Measurements from ENCODE around the gene WDPCP. TPM values are rescaled to one million over a fixed set of nuclear protein-coding genes. Genes with fewer than 3 reads are reported as not detected.

WDPCP gene
- total RNA-seq, 1 donor from 2014 or later, result 9.1 TPM

DNA sequence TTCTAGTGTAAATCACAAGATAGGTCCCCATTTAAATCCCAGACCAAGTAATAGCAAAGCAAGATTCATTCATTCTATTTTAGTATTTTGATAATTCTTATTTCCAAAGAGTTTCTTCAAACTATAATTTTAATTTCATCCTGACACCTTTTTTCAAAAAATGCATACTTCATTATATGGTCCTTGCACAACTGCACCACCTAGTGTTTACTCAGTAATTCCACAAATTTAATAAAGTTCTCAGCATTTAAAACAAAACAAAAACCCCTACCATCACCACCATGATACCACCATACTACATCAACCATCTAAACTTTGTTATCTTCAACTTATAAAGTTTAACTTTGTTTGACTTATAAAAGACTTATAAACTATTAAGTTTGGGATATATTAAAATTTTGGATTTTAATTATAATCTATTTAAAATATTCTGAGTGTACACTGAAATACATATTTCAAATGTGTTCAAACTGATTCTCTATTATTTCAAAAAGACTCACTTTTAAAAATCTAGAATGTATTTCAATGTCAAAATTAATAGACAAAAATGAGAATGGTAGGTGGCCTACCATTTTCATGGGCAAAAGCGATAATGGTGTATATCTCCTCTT lies 44.2 kb downstream of the WDPCP start:
- H3K4me1 Mint-ChIP-seq, result no peaks in the 10 kb centered on the region
- DNase-seq (ENCODE audit: low read depth, low spot score), result no peak
- no peaks in the 10 kb centered on the region for H3K27me3 Mint-ChIP-seq (ENCODE audit: low read depth)
- TF ChIP-seq, protein P1, sequence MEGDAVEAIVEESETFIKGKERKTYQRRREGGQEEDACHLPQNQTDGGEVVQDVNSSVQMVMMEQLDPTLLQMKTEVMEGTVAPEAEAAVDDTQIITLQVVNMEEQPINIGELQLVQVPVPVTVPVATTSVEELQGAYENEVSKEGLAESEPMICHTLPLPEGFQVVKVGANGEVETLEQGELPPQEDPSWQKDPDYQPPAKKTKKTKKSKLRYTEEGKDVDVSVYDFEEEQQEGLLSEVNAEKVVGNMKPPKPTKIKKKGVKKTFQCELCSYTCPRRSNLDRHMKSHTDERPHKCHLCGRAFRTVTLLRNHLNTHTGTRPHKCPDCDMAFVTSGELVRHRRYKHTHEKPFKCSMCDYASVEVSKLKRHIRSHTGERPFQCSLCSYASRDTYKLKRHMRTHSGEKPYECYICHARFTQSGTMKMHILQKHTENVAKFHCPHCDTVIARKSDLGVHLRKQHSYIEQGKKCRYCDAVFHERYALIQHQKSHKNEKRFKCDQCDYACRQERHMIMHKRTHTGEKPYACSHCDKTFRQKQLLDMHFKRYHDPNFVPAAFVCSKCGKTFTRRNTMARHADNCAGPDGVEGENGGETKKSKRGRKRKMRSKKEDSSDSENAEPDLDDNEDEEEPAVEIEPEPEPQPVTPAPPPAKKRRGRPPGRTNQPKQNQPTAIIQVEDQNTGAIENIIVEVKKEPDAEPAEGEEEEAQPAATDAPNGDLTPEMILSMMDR (conservative IDR thresholded peaks at IDR 0.05), result peak; percentile 67
- H3K36me3 Mint-ChIP-seq (ENCODE audit: low read depth), result no peaks in the 10 kb centered on the region
- H3K9me3 Mint-ChIP-seq, result peaks cover 5% of the 10 kb centered on the region
- no peak overlapping the region for H3K27ac Mint-ChIP-seq (ENCODE audit: unreplicated experiment)
- H3K4me3 Mint-ChIP-seq, result no peak overlapping the region

DNA sequence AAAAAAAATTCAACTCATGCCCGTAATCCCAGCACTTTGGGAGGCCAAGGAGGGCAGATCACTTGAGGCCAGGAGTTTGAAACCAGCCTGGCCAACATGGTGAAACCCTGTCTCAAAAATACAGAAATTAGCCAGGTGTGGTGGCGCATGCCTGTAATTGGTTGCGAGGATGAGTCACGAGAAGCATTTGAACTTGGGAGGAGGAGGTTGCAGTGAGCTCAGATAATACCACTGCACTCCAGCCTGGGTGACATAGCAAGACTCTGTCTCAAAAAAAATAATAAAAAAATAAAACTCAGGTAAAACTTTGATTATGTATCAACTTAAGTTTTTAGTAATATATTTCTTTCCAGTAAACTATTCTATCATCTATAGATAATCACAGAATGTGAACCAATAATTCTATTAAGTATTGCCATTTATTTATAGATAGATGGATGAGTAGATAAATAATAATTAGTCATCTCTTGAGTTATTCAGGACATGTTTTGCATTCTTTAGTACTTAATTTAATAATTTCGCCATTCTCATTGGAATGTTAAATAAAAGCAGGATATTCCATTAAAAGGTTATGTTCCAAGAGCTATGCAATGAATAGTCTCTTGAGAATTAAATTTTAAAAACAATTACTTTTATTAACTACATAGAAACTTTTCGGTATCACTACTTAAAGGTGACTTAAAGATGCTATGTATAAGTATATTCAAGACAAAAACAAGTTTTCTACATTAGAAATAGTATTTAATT lies 48.7 kb downstream of the WDPCP start:
- peaks cover 4% of the 10 kb centered on the region for H3K9me3 Mint-ChIP-seq
- H3K27me3 Mint-ChIP-seq (ENCODE audit: low read depth), result no peaks in the 10 kb centered on the region
- no peak for DNase-seq (ENCODE audit: low read depth, low spot score)
- no peak overlapping the region for H3K4me3 Mint-ChIP-seq
- H3K4me1 Mint-ChIP-seq, result no peaks in the 10 kb centered on the region
- H3K27ac Mint-ChIP-seq (ENCODE audit: unreplicated experiment), result no peak overlapping the region
- peaks cover 6% of the 10 kb centered on the region for H3K36me3 Mint-ChIP-seq (ENCODE audit: low read depth)
- TF ChIP-seq, protein P1 (conservative IDR thresholded peaks at IDR 0.05), result no peak

DNA sequence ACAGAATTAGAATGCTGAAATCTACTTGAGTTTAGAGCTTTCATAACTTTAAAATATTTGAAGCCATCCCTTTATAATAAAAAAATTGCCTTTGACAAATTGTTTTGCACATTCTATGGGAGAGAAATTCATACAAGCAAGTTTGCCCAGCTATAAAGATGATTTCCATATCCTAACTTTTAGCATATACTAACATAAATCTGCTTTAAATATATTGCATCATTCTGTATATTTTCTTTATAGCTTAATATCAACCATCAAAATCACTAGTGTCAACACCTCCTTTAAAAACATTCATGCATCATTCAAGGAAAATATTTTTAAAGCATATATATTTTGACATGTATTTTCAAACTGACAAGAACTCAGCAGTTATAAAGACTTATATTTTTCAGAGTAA lies 49.9 kb downstream of the WDPCP start:
- Mint-ChIP-seq H3K36me3 (ENCODE audit: low read depth) (peaks cover 6% of the 10 kb centered on the region), H3K27me3 (ENCODE audit: low read depth) (no peaks in the 10 kb centered on the region), H3K9me3 (peaks cover 4% of the 10 kb centered on the region), H3K27ac (ENCODE audit: unreplicated experiment) (no peak overlapping the region), H3K4me3 (no peak overlapping the region), H3K4me1 (no peaks in the 10 kb centered on the region)
- no peak for DNase-seq (ENCODE audit: low read depth, low spot score)
- TF ChIP-seq, protein P1 (conservative IDR thresholded peaks at IDR 0.05), result no peak

DNA sequence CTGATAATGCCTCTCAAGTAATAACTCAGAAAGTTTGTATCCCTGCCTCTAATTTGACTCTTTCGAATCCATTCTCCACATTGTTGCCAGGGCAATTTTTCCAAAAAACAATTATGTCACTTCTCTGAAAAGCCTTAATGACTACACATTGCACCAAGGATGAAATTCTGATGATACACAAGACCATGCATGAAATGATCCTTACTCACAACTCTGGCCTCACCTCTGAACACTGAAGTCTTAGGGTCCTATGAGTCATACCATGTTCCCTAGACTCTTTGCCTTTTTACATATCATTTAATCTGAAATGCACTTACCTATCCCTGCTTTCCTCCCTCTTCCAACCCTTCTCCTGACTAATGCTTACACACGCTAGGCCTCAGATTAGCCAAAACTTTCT lies 51.0 kb downstream of the WDPCP start:
- no peak overlapping the region for H3K4me3 Mint-ChIP-seq
- H3K36me3 Mint-ChIP-seq (ENCODE audit: low read depth), result peaks cover 13% of the 10 kb centered on the region
- peaks cover 10% of the 10 kb centered on the region for H3K9me3 Mint-ChIP-seq
- DNase-seq (ENCODE audit: low read depth, low spot score), result no peak
- TF ChIP-seq, protein P1 (conservative IDR thresholded peaks at IDR 0.05), result no peak
- no peak overlapping the region for H3K27ac Mint-ChIP-seq (ENCODE audit: unreplicated experiment)
- H3K27me3 Mint-ChIP-seq (ENCODE audit: low read depth), result no peaks in the 10 kb centered on the region
- H3K4me1 Mint-ChIP-seq, result no peaks in the 10 kb centered on the region

DNA sequence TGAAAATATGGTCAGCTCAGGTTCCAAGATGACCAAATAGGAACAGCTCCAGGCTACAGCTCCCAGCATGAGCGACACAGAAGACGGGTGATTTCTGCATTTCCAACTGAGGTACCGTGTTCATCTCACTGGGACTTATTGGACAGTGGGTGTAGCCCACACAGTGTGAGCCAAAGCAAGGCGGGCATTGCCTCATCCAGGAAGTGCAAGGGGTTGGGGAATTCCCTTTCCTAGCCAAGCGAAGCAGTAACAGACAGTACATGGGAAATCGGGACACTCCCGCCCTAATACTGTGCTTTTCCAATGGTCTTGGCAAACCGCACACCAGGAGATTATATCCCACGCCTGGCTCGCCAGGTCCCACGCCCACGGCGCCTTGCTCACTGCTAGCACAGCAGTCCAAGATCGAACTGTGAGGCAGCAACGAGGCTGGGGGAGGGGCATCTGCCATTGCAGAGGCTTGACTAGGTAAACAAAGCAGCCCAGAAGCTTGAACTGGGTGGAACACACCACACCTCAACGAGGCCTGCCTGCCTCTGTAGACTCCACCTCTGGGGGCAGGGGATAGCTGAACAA lies 57.5 kb downstream of the WDPCP start:
- Mint-ChIP-seq H3K9me3 (peaks cover 9% of the 10 kb centered on the region), H3K27me3 (ENCODE audit: low read depth) (no peaks in the 10 kb centered on the region), H3K36me3 (ENCODE audit: low read depth) (peaks cover 9% of the 10 kb centered on the region), H3K4me1 (no peaks in the 10 kb centered on the region), H3K4me3 (no peak overlapping the region), H3K27ac (ENCODE audit: unreplicated experiment) (no peak overlapping the region)
- TF ChIP-seq, protein P1 (conservative IDR thresholded peaks at IDR 0.05), result no peak
- DNase-seq (ENCODE audit: low read depth, low spot score), result no peak
